Body of pancreas (tissue), 4 donors: Measurements from ENCODE around the gene COL6A3. TPM values are rescaled to one million over a fixed set of nuclear protein-coding genes. Genes with fewer than 3 reads are reported as not detected.

Experiments
- ATAC-seq: fragments of 150-250 bp; one replicate; pipeline ENCODE4 v1.9.1; 2016
- DNase-seq, 4 donors: peaks; one replicate each; pipeline ENCODE4 v3.0.0-alpha.2; 2019
- H3K27ac ChIP-seq, 4 donors: fragments of 200-600 bp; sonication (generic); 1 replicate in 3 of 4; 2 replicates in 1 of 4; pipeline versions ENCODE4 v1.5.1 to v1.6.1; 2016 to 2019; ENCODE audit warnings: mild to moderate bottlenecking in 1 of 4, mixed read lengths in 1 of 4, moderate library complexity in 1 of 4
- H3K27me3 ChIP-seq, 2 donors: fragments of 200-600 bp; sonication (generic); one replicate each; pipeline ENCODE4 v1.6.0; 2016; ENCODE audit warnings: mild to moderate bottlenecking in 1 of 2
- H3K36me3 ChIP-seq, 2 donors: fragments of 200-600 bp; sonication (generic); replicated peaks in 1 of 2; 2 replicates each; pipeline ENCODE4 v1.5.1; 2016; ENCODE audit warnings: low read depth in 2 of 2; ENCODE audit not compliant: insufficient read depth in 1 of 2
- H3K4me1 ChIP-seq: fragments of 200-600 bp; sonication (generic); one replicate; pipeline ENCODE4 v1.6.0; 2016
- H3K4me3 ChIP-seq, 2 donors: fragments of 200-600 bp; sonication (generic); 1 replicate in 1 of 2; 2 replicates in 1 of 2; pipeline ENCODE4 v1.5.1; 2016 to 2019
- H3K9me3 ChIP-seq, 3 donors: fragments of 200-600 bp; sonication (generic); 1 replicate in 2 of 3; 2 replicates in 1 of 3; pipeline ENCODE4 v1.5.1; 2016
- CTCF ChIP-seq, 7 experiments: fragments of 450-650 bp in 4 of 7; fragments of 200-600 bp in 3 of 7; sonication (generic) in 3 of 7; IDR thresholded peaks; one replicate each; pipeline ENCODE4 v1.5.1; 2016 to 2019; ENCODE audit warnings: antibody characterized with exemption in 7 of 7
- POLR2A ChIP-seq, 3 donors: fragments of 450-650 bp; IDR thresholded peaks; one replicate each; pipeline ENCODE4 v1.6.1; 2016; ENCODE audit warnings: antibody characterized with exemption in 3 of 3, mild to moderate bottlenecking in 2 of 3
- WGBS, 2 donors: methylation state at CpG; one replicate each; pipeline ENCODE4 v1.1.5; 2017; 5-methylcytosine and 5-hydroxymethylcytosine counted together
- intact Hi-C: fragments of 100-400 bp; cut with DNase I; formaldehyde crosslinking; loops from one replicate; pipeline ENCODE4 v1.15.1; 2023
- total RNA-seq, 2 donors: library from RNA; depleted of rRNA; stranded (reverse); fragments of >200 nt; gene quantifications; one replicate each; pipeline ENCODE4 v1.1.0, GENCODE V29; 2016

COL6A3 gene
- total RNA-seq, 2 donors from 2014 or later: 46.4 to 121 TPM

DNA sequence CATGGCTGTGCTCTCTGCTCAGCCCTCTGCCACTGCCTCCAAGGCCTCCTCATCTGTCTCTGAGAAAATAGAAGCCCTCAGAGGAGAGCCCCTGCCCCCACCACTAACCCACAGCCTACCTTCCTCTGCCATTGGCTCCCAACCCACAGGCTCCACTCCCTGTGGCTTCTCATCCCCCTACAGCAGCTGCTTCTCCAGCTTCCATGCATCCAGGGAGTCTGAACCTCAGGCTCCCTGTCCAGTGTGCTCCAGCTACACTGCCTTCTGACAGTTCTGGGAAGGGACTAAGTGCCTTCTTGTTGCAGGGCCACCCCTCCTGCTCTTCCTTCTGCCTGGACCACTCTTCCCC, 29.3 kb downstream of the COL6A3 start:
- no peak for DNase-seq
- TF ChIP-seq POLR2A (IDR thresholded peaks at IDR 0.05) (no peak), CTCF (IDR thresholded peaks at IDR 0.05) (no peak)
- intact Hi-C loops: no loop called here

DNA sequence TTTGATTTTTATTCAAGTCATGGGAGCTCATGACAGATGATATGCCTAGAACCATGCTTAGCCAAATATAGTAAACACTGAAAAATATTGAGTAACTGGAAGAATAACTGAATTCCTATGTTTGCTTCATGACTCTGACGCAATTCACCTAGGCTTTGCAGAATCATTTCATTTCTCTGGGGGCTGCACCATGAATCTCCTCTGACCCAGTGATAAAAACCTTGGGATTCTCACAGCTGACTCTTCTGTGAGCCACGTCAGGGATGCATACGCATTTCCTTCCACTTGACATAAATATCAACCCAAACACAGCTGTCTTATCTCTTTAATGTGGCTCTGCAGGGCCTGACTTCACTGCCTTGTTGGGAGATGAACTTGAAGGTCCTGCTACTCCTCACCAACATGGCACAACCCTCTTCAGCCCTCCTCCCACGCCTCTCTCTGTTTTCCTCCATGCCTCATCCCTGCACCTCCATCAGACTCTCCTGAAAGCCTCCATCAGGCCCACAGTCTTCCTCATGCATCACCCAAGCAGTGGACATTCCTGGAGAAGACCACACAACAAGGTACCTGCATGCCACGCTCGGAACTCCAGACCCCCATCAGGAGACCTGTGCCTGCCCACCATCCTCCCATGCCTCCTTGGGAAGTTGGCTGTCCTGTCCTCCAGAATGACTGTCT, 29.8 kb downstream of the COL6A3 start:
- Histone ChIP-seq H3K4me3 (no peak overlapping the region), H3K9me3 (no peaks in the 10 kb centered on the region), H3K27me3 (no peaks in the 10 kb centered on the region), H3K27ac (no peak overlapping the region), H3K4me1 (no peaks in the 10 kb centered on the region), H3K36me3 (no peaks in the 10 kb centered on the region)
- WGBS, 2 donors: 71 to 77% methylated on average over 6 of the region's 6 CpGs
- TF ChIP-seq CTCF (IDR thresholded peaks at IDR 0.05): no peak
- no peak for TF ChIP-seq POLR2A (IDR thresholded peaks at IDR 0.05)
- ATAC-seq (no peak), DNase-seq (no peak)
- intact Hi-C loops: no loop called here

More for the DNA sequence above, 29.3 kb downstream of the COL6A3 start:
- Histone ChIP-seq H3K27me3 (no peaks in the 10 kb centered on the region), H3K4me3 (no peak overlapping the region), H3K36me3 (no peaks in the 10 kb centered on the region), H3K4me1 (no peaks in the 10 kb centered on the region), H3K9me3 (no peaks in the 10 kb centered on the region), H3K27ac (no peak overlapping the region)
- ATAC-seq: no peak

DNA sequence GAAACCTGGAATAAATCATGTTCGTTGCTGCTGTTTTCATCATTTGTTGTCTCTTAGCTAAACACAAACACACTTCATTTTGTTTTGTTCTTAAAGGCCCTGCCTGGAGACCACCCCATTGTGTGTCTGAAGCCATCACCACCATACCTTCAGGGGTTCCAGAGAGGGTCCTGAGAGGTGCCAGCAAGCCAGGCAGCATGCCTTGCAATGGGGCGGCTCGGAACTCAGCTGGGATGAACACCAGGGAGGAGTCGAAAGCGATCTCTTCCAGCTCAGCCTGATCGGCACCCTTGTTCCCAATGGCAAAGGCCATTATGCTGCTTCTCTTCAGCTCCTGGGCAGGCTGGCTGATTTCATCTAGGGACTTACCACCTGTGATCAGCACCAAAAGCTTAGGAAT, 33.2 kb downstream of the COL6A3 start:
- H3K4me1 ChIP-seq: no peaks in the 10 kb centered on the region
- no peak overlapping the region for H3K4me3 ChIP-seq
- no peak for DNase-seq
- H3K27me3 ChIP-seq: no peaks in the 10 kb centered on the region
- intact Hi-C loops: no loop called here
- TF ChIP-seq POLR2A (IDR thresholded peaks at IDR 0.05): no peak
- no peak for ATAC-seq
- H3K9me3 ChIP-seq: no peaks in the 10 kb centered on the region
- 74 to 75% methylated on average over 3 to 6 of the region's 6 CpGs for WGBS, 2 donors
- H3K36me3 ChIP-seq: no peaks in the 10 kb centered on the region
- H3K27ac ChIP-seq: no peak overlapping the region

- intact Hi-C loops: no loop called here
- Histone ChIP-seq H3K4me3 (no peak overlapping the region), H3K9me3 (no peaks in the 10 kb centered on the region), H3K27me3 (no peaks in the 10 kb centered on the region), H3K36me3 (no peaks in the 10 kb centered on the region), H3K4me1 (no peaks in the 10 kb centered on the region), H3K27ac (no peak overlapping the region)
- ATAC-seq: no peak
- TF ChIP-seq CTCF (IDR thresholded peaks at IDR 0.05) (no peak), POLR2A (IDR thresholded peaks at IDR 0.05) (no peak)
- 38 to 41% methylated on average over 3 of the region's 3 CpGs for WGBS, 2 donors
- no peak for DNase-seq
Observed at GRCh38 chr2:237379636-237380035, 34.3 kb downstream of the COL6A3 start.

GRCh38 chr2:237378650-237379049, 35.3 kb downstream of the COL6A3 start:
- H3K27ac ChIP-seq: no peak overlapping the region
- intact Hi-C loops: no loop called here
- H3K27me3 ChIP-seq: no peaks in the 10 kb centered on the region
- H3K4me1 ChIP-seq: no peaks in the 10 kb centered on the region
- no peak overlapping the region for H3K4me3 ChIP-seq
- no peaks in the 10 kb centered on the region for H3K36me3 ChIP-seq
- no peaks in the 10 kb centered on the region for H3K9me3 ChIP-seq
- no peak for TF ChIP-seq POLR2A (IDR thresholded peaks at IDR 0.05)
- no peak for TF ChIP-seq CTCF (IDR thresholded peaks at IDR 0.05)
- 86 to 92% methylated on average over 2 to 11 of the region's 11 CpGs for WGBS, 2 donors
- DNase-seq: no peak
- ATAC-seq: no peak
